Suppressor macrophage treated with lipopolysaccharide for 1 hour (primary cell): ENCODE results near the gene ZNFX1.
"Not testable (repeated sequence)": the region's sequence is repeated elsewhere in the genome, so short reads cannot be mapped to it uniquely, and the experiment has no call there.

Experiments
- DNase-seq, 3 donors: peaks; one replicate each; pipeline ENCODE4 v3.0.0-alpha.2; 2020 to 2022

The ZNFX1 gene

GRCh38 chr20:49247792-49248191, 30.1 kb downstream of the ZNFX1 start:
- DNase-seq = peak in 1 of 3 donors; percentile 17

- no peak for DNase-seq
Observed at GRCh38 chr20:49247169-49247723, 30.6 kb downstream of the ZNFX1 start.

DNA sequence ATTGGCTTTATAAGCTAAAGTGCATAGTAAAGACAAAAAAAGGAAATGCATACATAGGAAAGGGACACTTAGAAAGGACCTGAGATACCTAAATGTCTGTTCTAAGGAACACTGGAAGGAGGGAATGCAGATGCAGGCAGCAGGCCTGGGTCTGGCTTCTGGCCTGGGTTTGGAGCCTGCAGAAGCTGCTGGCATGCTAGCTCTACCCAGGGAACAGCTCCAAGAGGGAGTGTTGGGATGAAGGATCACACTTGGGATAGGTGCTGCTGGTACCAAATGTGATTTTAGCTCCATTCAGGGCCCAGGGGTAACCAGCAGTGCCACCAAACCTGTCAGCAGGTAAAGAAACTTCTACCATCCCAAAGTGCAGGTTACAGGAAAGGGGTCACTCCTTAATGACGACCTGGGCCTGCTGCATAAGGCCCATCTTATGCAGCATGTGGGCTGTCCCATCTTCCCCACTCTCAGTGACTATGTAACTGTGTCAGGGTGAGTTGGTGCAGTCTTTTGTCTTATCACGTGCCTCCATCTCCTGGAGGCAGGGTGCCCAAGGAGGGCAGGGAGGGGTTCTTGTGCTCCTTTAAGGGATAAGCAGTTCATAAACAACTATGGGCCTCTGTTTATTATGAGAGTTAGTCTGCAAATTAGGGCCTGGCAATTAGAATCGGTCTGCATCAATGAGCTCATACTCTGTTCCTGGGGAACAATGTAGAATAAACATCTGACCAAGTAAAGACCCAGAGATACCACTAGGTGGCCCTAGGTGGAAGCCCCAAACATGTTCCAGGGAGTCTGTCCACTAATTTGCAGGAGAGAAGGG, 31.7 kb downstream of the ZNFX1 start:
- peak; percentile 48 to 64 (median 53) for DNase-seq

- no peak for DNase-seq
Observed at GRCh38 chr20:49237531-49237930, 40.3 kb downstream of the ZNFX1 start.

- DNase-seq = no peak
Observed at GRCh38 chr20:49236301-49236700, 41.6 kb downstream of the ZNFX1 start.

GRCh38 chr20:49234831-49235230, 43.0 kb downstream of the ZNFX1 start:
- no peak for DNase-seq

DNA sequence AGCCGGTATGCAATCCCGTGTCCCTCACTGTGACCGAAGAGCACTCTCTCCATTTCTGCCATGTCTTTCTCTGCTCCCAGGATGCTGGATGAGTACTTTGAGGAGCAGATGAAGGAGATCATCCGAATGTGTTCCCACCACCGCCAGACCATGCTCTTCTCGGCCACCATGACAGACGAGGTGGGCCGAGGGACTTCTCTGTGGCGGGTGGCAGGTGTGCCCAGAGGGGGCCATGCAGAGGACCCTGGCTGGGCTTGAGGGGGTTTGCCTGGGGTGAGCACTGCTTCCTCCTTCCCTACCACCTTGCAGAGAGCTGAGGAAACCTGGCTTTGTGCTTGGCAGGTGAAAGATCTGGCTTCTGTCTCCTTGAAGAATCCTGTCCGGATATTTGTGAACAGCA, 44.6 kb downstream of the ZNFX1 start:
- no peak for DNase-seq

GRCh38 chr20:49231471-49231870, 46.4 kb downstream of the ZNFX1 start:
- DNase-seq = no peak

GRCh38 chr20:49230561-49231133, 47.2 kb downstream of the ZNFX1 start:
- peak; percentile 69 to 79 (median 70) for DNase-seq

DNA sequence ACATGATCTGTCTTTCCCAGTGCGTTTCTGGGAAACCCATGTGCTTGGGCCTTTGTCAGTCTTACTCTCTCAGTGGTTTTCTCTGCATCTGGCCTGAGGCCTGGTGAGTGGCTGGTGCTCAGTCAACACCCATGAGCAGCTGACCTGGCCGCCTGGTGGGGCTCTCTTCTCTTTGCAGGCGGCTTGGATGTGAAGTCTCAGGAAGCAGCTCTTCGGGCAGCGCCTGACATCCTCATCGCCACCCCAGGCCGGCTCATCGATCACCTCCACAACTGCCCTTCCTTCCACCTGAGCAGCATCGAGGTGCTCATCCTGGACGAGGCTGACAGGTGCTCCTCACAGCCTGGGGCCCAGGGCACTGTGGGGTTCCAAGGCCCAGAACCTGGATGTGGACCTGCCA, 47.8 kb downstream of the ZNFX1 start:
- no peak for DNase-seq

DNA sequence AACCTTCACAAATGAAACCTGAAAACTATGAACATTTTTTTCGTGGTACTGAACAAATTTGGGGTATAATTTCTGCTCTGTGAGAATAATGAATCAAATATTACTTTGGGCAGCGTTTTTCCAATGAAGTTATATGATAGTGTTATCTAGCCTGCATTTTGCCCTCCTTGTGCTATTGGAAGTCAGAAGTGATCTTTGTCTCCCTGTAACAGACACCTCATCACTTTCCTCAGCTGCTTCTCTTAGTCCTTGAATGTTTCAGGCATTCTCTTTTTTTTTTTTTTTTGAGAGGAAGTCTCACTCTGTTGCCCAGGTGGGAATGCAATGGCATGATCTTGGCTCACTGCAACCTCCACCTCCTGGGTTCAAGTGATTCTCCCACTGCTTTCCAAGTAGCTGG, 48.5 kb downstream of the ZNFX1 start:
- DNase-seq = no peak

- DNase-seq = no peak
Observed at GRCh38 chr20:49228676-49229075, 49.2 kb downstream of the ZNFX1 start.

GRCh38 chr20:49225896-49226295, 52.0 kb downstream of the ZNFX1 start:
- DNase-seq = no peak

DNA sequence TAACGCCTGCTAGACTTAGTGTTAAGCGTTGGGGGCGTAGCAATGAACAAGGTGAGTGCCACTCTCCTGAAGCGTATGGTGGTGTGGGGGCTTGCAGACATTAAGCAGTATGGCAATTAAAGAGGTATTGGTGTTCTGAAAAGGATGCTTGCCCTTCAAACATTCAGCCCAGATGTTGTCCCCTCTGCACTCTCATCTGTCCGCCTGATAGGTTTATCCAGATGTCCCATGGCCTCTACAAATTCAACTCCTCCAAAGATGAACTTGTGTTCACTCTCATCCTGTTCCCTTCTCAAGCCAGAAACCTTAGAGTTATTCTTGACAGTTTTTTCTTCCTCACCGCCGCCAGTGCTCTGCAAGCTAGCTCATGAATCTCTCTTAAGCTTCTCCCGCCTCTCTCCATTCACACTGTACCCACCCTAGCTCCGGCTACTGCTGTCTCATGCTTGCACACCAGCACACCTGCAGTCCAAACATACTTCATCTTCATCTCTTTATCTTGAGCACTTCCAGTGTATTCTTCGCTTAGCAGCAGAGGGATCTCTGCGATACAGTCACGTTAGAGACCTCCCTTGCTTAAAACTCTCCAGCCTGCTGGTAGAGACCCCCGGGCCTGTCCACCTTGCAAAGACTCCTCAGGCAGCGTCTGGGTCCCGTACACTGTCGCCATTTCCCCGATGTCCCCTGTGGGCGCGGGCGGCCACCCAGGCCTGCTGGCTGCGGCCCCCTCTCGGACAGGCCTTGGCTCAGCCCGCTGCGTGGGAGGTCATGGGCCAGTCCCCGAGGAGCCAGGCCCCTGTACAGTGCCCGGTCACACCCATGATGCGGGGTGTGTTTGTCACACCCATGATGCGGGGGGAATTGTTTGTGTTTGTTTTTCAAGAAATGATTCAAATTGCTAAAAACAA, 57.7 kb downstream of the ZNFX1 start:
- DNase-seq = no peak

DNA sequence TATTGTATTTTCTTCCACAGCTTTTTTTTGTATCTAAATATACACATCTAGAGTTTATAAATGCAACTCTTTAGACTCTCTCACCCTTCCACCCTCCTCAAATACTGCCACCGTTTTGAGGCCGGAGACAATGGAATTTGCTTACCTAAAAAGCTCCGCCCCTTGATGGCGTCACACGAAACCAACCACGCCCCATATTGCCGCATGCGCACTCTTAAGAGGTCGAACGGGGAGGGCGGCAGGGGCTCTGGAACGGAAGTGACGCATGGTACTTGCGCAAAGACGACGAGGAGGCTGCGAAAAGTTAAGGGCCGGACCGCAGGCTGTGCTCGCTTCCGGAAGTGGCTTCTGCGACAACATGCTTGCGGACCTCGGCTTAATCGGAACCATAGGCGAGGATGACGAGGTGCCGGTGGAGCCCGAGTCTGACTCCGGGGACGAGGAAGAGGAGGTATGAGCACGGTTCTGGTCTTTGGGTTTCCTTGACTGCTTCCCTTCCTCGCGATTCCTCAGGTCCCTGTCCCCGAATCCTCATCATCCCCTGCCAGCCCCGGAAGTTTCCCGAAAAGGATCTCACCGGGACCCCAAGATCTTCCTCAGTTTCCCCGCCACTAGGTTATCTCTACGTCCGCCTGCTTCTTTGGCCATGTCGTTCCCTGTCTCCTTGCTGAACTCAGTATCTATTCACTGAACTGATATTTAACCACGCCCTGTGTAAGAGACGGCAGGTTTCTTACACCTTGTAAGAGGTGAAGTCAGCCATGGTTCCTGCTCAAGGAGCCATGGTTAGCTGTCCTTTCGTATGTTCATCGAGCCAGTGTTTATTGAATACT, 58.5 kb downstream of the ZNFX1 start, which contains the start of gene DDX27:
TSS of gene DDX27 (plus strand) at position 326 of the 833 bp plus-strand sequence. CDS start at position 359, 33 bp downstream.
- peak; percentile 98 to 100 (median 99) for DNase-seq

GRCh38 chr20:49218739-49219090, 59.1 kb downstream of the ZNFX1 start:
- not testable (repeated sequence) for DNase-seq

- peak; percentile 93 to 97 (median 96) for DNase-seq
Observed at GRCh38 chr20:49216991-49217578, 60.8 kb downstream of the ZNFX1 start.

DNA sequence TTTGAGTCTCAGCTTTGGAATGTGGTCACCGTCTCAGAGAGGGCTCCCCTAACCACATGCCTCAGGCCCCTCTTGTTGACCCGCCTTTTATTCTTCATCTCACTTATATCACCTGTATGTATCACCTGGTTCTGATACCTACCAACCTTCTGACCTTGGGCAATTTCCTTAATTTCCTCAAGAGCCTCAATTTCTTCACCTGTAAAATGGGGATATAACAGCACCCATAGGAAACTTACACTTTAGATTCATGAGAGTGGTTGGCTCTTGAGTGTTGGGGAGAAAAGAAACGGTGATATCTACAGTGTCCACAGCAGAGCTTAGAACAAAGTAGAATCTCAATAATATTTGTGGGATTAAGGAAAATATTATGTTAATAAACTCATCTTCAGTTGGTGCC, 62.6 kb downstream of the ZNFX1 start:
- no peak for DNase-seq

DNA sequence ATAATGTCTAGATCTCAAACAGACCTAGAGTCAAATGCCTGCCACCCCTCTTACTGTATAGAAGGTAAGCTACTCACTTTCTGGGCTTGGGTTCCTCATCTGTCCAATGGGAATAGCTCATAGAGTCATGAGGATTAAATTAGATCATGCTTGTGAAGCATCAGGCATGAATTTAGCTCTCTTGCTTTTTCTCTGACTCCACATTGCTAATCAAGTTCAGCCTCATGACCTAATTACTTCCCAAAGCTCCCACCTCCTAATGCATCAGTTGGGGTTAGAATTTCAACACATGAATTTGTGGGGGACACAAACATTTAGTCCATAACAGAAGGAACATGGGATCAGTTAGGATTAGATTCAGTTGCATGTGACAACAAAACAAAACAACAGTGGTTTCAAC, 63.3 kb downstream of the ZNFX1 start:
- DNase-seq = peak; percentile 19 to 34 (median 20)

DNA sequence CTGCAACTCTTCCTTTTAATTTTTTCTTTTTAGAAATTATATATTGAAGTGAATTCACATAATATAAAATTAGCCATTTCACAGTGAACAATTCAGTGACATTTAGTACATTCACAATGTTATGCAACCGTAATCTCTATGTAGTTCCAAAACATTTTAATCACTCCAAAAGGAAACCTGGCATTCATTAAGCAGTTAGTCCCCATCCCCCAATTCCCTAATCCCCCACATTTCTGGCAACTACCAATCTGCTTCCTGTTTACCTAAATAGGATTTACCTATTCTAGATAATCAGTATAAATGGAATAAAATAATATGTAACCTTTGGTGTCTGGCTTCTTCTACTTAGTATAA, 67.1 kb downstream of the ZNFX1 start:
- no peak for DNase-seq

DNA sequence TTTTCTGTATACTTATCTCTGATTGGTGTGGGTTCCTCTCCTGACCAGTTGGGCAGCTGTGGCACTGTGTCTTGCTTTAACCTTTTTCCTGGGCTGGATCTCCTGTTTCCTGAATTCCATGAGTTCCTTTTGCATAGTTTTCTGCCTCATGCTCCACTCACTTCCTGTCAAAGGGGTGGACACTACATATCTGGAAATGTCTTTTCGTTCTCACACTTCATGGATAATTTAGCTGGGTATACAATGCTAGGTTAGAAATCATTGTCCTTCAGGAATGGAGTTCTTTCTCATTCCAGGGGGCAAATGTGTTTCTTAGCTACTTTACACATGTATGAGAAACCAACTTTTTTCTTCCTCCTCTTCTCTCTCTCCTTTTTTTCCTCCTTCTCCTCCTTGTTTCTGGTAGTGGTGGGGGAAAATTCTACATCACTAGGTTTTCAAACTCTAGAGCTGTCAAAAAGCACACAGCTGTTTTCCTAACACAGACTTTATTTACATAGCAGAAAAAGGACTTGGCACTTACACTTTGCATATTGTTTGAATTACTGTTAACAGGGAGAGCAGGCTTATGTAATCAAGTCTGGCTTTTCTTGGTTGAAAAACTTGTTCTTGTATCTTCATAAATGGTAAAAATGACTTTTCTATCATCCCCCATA, 67.6 kb downstream of the ZNFX1 start:
- DNase-seq = no peak
